ENCODE data around the gene SCN3A.

The SCN3A gene

GRCh38 chr2:165109915-165110314 is 93.9 kb downstream of the SCN3A start:
- DNase-seq, result no peak

- DNase-seq, result no peak
These were observed 97.9 kb downstream of the SCN3A start for GRCh38 chr2:165105926-165106325.

GRCh38 chr2:165087933-165088901 is 115.6 kb downstream of the SCN3A start:
- DNase-seq, result no peak

GRCh38 chr2:165086337-165086736 is 117.5 kb downstream of the SCN3A start:
- DNase-seq, result no peak

- no peak for DNase-seq
These were observed 120.5 kb downstream of the SCN3A start for GRCh38 chr2:165083326-165083725.

- no peak for DNase-seq
These were observed 121.4 kb downstream of the SCN3A start for GRCh38 chr2:165082479-165082878.

- no peak for DNase-seq
These were observed 122.6 kb downstream of the SCN3A start for GRCh38 chr2:165081276-165081675.

- DNase-seq, result no peak
These were observed 124.4 kb downstream of the SCN3A start for GRCh38 chr2:165079432-165079831.

- DNase-seq, result no peak
These were observed 124.9 kb downstream of the SCN3A start for GRCh38 chr2:165078913-165079312.

GRCh38 chr2:165074884-165075283 is 129.0 kb downstream of the SCN3A start:
- DNase-seq, result no peak

GRCh38 chr2:165074323-165074722 is 129.5 kb downstream of the SCN3A start:
- DNase-seq, result no peak

GRCh38 chr2:165070076-165070475 is 133.8 kb downstream of the SCN3A start:
- no peak for DNase-seq

- no peak for DNase-seq
These were observed 134.7 kb downstream of the SCN3A start for GRCh38 chr2:165069151-165069550.

- DNase-seq, result no peak
These were observed 135.4 kb downstream of the SCN3A start for GRCh38 chr2:165068487-165068757.

- no peak for DNase-seq
These were observed 136.0 kb downstream of the SCN3A start for GRCh38 chr2:165067643-165068486.

- DNase-seq, result no peak
These were observed 139.1 kb downstream of the SCN3A start for GRCh38 chr2:165064743-165065142.

- no peak for DNase-seq
These were observed 143.4 kb downstream of the SCN3A start for GRCh38 chr2:165060411-165060810.

- DNase-seq, result no peak
These were observed 145.2 kb downstream of the SCN3A start for GRCh38 chr2:165058476-165059265.

GRCh38 chr2:165057931-165058330 is 145.9 kb downstream of the SCN3A start:
- no peak for DNase-seq

- no peak for DNase-seq
These were observed 146.5 kb downstream of the SCN3A start for GRCh38 chr2:165057308-165057707.

- DNase-seq, result no peak
These were observed 147.3 kb downstream of the SCN3A start for GRCh38 chr2:165056564-165056963.

GRCh38 chr2:165055082-165055851 is 148.6 kb downstream of the SCN3A start:
- no peak for DNase-seq
